HG03175 (cell line): Measurements from ENCODE around the gene WNK2.

Source experiments
- ATAC-seq: cut with Tn5 transposase; IDR thresholded peaks from one replicate; pipeline ENCODE4 v1.9.1; 2021; ENCODE audit warnings: mild to moderate bottlenecking, moderate library complexity; ENCODE audit not compliant: unreplicated experiment

Gene WNK2

GRCh38 chr9:93263334-93264229 lies 79.6 kb downstream of the WNK2 start:
- no peak for ATAC-seq

DNA sequence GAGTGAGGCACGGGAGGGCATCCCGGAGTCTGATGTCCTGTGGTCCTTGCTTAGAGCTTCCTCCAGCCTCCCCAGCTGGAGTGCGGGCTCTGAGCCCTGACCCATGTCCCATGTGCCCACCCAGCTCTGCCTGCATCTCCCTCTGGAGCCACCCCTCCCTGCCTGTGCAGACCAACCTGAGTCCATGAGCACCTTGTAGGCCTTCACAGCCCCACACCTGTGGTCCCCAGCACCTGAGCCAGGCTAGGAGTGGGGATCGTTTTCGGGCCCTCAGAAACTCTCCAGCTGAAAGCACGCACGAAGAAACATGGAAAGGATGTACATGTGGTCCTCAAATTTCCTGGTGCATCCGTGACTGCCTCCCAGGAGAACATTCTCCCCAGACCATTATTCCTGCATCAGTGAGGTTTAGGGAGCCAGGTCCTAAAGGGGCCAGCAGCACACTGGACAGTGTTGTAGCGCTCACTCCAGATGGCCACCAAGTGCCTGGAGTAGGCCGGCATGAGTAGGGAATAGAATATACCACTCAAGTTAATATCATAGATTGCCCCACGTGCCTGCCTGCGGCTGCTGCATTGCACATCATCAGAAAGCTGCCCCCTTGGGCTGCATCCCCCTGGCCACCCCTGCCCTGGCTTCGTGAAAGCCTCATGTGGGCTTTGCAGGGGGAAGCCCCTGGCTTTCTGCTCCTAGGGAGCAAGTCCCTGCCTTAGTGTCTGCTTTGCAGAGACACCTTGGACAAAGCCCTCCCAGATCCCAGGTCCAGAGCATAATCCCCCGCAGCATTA lies 80.6 kb downstream of the WNK2 start:
- ATAC-seq = no peak

- no peak for ATAC-seq
These were observed 81.5 kb downstream of the WNK2 start for GRCh38 chr9:93265301-93265971.

DNA sequence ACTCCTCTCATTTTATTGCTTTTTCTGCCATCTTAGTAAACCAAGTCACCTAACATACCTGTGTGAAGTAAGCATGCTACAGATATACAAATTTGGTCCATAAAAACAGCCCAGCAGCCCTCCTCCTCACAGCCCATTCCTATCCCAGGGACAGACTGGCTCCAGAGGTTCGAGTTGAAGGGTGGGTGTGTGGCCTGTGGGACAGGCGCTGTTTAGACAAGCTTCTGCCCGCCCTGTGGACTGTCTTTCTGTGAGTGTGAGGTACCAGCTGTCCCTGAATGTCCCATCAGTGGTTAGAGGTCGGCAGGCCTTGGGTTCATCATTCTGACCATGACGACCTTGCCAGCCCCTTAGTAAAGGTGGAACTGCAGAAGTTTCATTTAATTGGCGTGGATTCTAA lies 82.0 kb downstream of the WNK2 start:
- ATAC-seq = no peak

GRCh38 chr9:93266521-93267001 lies 82.6 kb downstream of the WNK2 start:
- no peak for ATAC-seq

GRCh38 chr9:93267091-93267541 lies 83.2 kb downstream of the WNK2 start:
- no peak for ATAC-seq

GRCh38 chr9:93267681-93268505 lies 84.0 kb downstream of the WNK2 start:
- no peak for ATAC-seq

GRCh38 chr9:93268551-93269314 lies 84.8 kb downstream of the WNK2 start:
- ATAC-seq = no peak

DNA sequence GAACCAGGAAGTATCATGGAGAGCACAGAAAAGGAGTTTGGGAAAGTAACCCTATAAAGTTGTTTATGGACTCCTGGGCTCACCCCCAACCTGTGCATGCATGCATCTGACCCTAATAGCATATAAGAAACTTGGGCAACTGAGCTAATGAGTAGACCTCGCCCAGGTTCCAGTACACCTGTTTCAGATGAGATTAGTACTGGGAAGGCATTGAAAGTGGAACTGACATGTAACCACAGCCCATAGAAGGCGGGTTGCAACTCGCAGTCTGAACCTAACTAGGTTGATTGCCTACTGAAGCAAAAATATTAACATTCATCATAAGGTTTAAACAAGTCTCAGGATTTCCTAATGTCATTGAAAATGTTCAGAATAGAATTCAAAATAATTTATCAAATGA lies 87.0 kb downstream of the WNK2 start:
- no peak for ATAC-seq

DNA sequence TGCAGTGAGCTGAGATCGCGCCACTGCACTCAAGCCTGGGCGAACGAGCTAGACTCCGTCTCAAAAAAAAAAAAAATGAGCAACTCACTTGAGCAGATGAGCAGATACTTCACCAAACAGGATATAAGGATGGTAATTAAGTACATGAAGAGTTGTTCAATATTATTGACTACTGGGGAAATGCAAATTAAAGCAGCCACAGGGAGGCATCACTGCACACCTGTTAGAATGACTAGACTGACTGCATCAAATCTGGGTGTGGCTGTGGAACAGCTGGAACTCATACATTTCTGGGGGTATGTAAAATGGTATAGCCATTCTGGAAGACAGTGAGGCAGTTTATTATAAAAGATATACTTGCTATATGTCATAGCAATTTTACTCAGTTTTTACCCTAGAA lies 93.0 kb downstream of the WNK2 start:
- no peak for ATAC-seq

- ATAC-seq = no peak
These were observed 94.2 kb downstream of the WNK2 start for GRCh38 chr9:93278144-93278543.

DNA sequence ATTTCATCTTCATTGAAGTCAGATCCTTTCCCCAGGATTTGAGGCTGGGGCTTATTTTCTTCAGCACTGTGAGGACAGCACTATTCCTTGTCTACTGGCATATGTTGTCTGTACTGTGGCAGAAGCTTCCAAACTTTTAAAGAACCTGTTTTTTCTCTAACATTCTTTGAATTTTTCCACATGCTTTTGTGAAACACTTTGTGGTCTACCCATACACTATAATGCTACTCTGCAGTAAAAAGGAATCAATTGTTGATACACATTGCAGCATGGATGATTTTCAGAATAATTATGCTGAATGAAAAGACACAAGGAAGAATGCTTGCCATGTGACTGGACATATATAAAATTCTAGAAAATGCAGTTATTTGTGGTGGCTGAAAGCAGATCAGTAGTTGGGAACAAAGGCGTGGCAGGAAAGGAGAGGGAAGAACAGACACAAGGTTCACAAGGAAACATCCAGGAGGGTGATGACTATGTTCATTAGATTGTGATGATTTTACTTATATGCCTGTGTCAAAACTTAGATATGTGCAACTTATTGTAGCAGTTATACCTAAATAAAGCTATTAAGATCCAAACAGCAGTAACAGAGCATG lies 96.8 kb downstream of the WNK2 start:
- no peak for ATAC-seq

DNA sequence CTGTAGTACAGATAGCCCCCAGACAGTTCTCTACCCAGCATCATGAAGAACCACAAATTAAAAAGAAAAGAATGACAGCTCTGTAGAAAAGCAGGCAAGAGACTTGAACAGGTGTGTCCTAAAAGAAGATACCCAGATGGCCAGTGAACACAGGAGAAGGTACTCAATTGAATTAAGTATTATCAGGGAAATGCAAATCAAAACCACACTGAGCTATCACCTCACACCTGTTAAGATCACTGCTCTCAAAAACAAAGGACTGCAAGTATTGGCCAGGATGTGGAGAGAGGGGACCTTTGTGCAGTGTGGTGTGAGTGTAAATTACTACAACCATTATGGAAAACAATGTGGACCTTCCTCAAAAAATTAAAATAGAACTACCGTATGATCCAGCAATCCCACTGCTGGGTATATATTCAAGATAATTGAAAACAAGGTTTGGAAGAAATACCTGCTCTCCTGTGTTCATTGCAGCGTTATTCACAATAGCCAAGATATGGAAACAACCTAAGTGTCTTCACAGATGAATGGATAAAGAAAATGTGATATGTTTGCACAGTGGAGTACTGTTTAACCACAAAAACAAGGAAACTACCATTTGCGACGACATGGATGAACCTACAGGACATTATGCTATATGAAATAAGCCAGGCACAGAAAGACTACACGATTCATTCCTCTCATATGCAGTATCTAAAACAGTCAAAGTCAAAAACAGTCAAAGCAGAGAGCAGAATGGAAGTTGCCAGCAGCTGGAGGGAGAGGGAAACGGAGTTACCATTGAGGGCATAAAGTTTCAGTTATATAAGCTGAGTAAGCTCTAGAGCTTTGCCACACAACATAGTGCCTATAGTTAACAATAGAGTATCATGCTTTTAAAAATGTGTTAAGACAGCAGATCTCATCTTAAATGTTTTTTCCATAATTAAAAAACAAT lies 102.6 kb downstream of the WNK2 start:
- no peak for ATAC-seq

GRCh38 chr9:93287189-93287552 lies 103.2 kb downstream of the WNK2 start:
- no peak for ATAC-seq

DNA sequence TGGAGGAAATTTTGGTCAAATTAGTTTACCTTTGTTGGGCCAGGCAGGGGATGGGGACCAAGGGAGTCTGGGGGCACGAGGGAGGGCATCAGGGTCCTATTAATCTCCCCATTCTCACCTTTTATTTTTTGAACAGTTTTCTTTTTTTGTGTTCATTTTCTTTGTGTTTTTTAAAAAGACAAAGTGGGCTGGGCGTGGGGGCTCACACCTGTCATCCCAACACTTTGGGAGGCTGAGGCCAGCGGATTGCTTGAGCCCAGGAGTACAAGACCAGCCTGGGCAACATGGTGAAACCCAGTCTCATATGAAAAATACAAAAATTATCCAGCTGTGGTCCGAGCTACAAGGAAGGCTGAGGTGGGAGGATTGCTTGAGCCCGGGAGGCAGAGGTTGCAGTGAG lies 103.7 kb downstream of the WNK2 start:
- no peak for ATAC-seq

GRCh38 chr9:93288341-93288740 lies 104.4 kb downstream of the WNK2 start:
- ATAC-seq = no peak

- no peak for ATAC-seq
These were observed 105.2 kb downstream of the WNK2 start for GRCh38 chr9:93288891-93289883.
